22Rv1 (cell line): ENCODE results near the gene PSD2.

Source experiments
- CTCF ChIP-seq: fragments of 450-650 bp; IDR thresholded peaks from 2 replicates; pipeline ENCODE4 v1.5.1; 2017; ENCODE audit warnings: mild to moderate bottlenecking
- ZFX ChIP-seq: fragments of 450-650 bp; IDR thresholded peaks from 2 replicates; pipeline ENCODE4 v1.6.1; 2017; ENCODE audit warnings: antibody characterized with exemption, borderline replicate concordance

- no peak for TF ChIP-seq CTCF
- no peak for TF ChIP-seq ZFX
These were observed 17.5 kb downstream of the PSD2 start for GRCh38 chr5:139812836-139813805.
